Upper lobe of left lung (tissue), 4 donors: ENCODE data around the gene FBXW5.

Source experiments
- EP300 ChIP-seq, 4 donors: sonication (generic); formaldehyde crosslinking; IDR thresholded peaks; one replicate each; pipeline ENCODE4 v1.5.1; 2017; ENCODE audit warnings: antibody characterized with exemption in 4 of 4, control low read depth in 2 of 4
- POLR2A ChIP-seq, 4 donors: fragments of 450-650 bp; IDR thresholded peaks; one replicate each; pipeline ENCODE4 v1.5.1; 2016 to 2017; ENCODE audit warnings: antibody characterized with exemption in 4 of 4, mild to moderate bottlenecking in 2 of 4
- TF ChIP-seq, protein P1 (sequence below), 6 experiments: fragments of 450-650 bp in 4 of 6; fragments of 200-600 bp in 2 of 6; sonication (generic) in 2 of 6; IDR thresholded peaks; one replicate each; pipeline ENCODE4 v1.5.1; 2016 to 2019; ENCODE audit warnings: antibody characterized with exemption in 6 of 6

- TF ChIP-seq, protein P1, sequence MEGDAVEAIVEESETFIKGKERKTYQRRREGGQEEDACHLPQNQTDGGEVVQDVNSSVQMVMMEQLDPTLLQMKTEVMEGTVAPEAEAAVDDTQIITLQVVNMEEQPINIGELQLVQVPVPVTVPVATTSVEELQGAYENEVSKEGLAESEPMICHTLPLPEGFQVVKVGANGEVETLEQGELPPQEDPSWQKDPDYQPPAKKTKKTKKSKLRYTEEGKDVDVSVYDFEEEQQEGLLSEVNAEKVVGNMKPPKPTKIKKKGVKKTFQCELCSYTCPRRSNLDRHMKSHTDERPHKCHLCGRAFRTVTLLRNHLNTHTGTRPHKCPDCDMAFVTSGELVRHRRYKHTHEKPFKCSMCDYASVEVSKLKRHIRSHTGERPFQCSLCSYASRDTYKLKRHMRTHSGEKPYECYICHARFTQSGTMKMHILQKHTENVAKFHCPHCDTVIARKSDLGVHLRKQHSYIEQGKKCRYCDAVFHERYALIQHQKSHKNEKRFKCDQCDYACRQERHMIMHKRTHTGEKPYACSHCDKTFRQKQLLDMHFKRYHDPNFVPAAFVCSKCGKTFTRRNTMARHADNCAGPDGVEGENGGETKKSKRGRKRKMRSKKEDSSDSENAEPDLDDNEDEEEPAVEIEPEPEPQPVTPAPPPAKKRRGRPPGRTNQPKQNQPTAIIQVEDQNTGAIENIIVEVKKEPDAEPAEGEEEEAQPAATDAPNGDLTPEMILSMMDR (IDR thresholded peaks at IDR 0.05) = no peak
- TF ChIP-seq EP300 (IDR thresholded peaks at IDR 0.05) = no peak
- TF ChIP-seq POLR2A (IDR thresholded peaks at IDR 0.05) = no peak
Measured at GRCh38 chr9:136920069-136920468, 24.5 kb downstream of the FBXW5 start.
